K562 (cell line): Measurements from ENCODE around the gene TLNRD1. TPM values are rescaled to one million over a fixed set of nuclear protein-coding genes. Genes with fewer than 3 reads are reported as not detected.

ENCODE experiments used
- ATAC-seq: fragments of 200-7000 bp; cut with Tn5 transposase; 3 replicates; pipeline ENCODE4 v1.9.1; 2020; ENCODE audit warnings: moderate library complexity
- BruUV-seq: library from RNA; stranded (reverse); fragments of 400-500 nt; replicated peaks from 2 replicates; lab custom pipeline; 2021; lab: Mats Ljungman, UMichigan
- CTCF ChIA-PET: fragments of 300-600 bp; formaldehyde crosslinking; extraction: SDS; loops from one replicate; lab custom pipeline; 2021; ENCODE audit warnings: low intra/inter-chr PET ratio; lab: Yijun Ruan, JAX
- POLR2A ChIA-PET: fragments of 300-600, 350-650 bp; sonication (Branson Sonifier 250); formaldehyde crosslinking; extraction: SDS; loops from one replicate; lab custom pipeline; 2021; ENCODE audit warnings: antibody characterized with exemption, inconsistent platforms; lab: Yijun Ruan, JAX
- DNase-seq, 4 experiments: peaks; one replicate each; pipeline versions ENCODE4 v3.0.0 to v3.0.0-alpha.2; 2011 to 2018; ENCODE audit warnings: low spot score in 3 of 4, mixed read lengths in 3 of 4; ENCODE audit errors: extremely low read depth in 1 of 4
- FAIRE-seq: peaks from 2 replicates; lab custom pipeline; 2011; peaks lifted over from hg19 to GRCh38; lab: Jason Lieb, UNC
- H2AFZ ChIP-seq: 2 replicates; pipeline ENCODE4 v1.6.0; 2011; ENCODE audit warnings: low read depth, low read length, control low read depth, inconsistent platforms
- H3K27ac ChIP-seq: fragments of 200-600 bp; 3 replicates; pipeline ENCODE4 v1.8.0; 2011; ENCODE audit warnings: low read depth, mild to moderate bottlenecking, control low read depth, inconsistent platforms, low read length, moderate library complexity, mixed read lengths; ENCODE audit errors: extremely low read depth
- H3K27me3 ChIP-seq, 2 experiments: fragments of 300-600 bp in 1 of 2; 2 replicates in 1 of 2; 3 replicates in 1 of 2; pipeline versions ENCODE4 v1.6.0 to v1.8.0; 2011; ENCODE audit warnings: inconsistent platforms in 2 of 2, low read length in 2 of 2, mild to moderate bottlenecking in 1 of 2, mixed read lengths in 1 of 2, moderate library complexity in 1 of 2; ENCODE audit not compliant: control insufficient read depth in 2 of 2, insufficient read depth in 2 of 2
- H3K36me3 ChIP-seq: fragments of 300-600 bp; 3 replicates; pipeline ENCODE4 v1.8.0; 2011; ENCODE audit warnings: mild to moderate bottlenecking, low read length, inconsistent platforms; ENCODE audit not compliant: control insufficient read depth, insufficient read depth
- H3K4me1 ChIP-seq, 2 experiments: fragments of 200-600 bp in 1 of 2; replicated peaks in 1 of 2; 2 replicates in 1 of 2; 3 replicates in 1 of 2; pipeline versions ENCODE4 v1.5.1 to v1.8.0; 2011; ENCODE audit warnings: inconsistent platforms in 2 of 2, low read length in 2 of 2, mild to moderate bottlenecking in 1 of 2, mixed read lengths in 1 of 2, moderate library complexity in 1 of 2; ENCODE audit not compliant: control insufficient read depth in 2 of 2, insufficient read depth in 2 of 2
- H3K4me2 ChIP-seq: 2 replicates; pipeline ENCODE4 v1.6.1; 2011; ENCODE audit warnings: low read length, control low read depth, inconsistent platforms, mixed read lengths; ENCODE audit not compliant: insufficient read depth
- H3K4me3 ChIP-seq: fragments of 200-600 bp; sonication (generic), shearing (Covaris generic); 2 replicates; pipeline ENCODE4 v1.5.1; 2016; ENCODE audit warnings: control low read depth, inconsistent platforms
- H3K79me2 ChIP-seq: fragments of 200-600 bp; 3 replicates; pipeline ENCODE4 v1.8.0; 2011; ENCODE audit warnings: low read length, inconsistent platforms; ENCODE audit not compliant: control insufficient read depth, insufficient read depth
- H3K9ac ChIP-seq, 2 experiments: 2 replicates each; pipeline versions ENCODE4 v1.6.0 to v1.6.1; 2011; ENCODE audit warnings: low read depth in 2 of 2, low read length in 2 of 2, control low read depth in 1 of 2, inconsistent platforms in 1 of 2, mild to moderate bottlenecking in 1 of 2, mixed read lengths in 1 of 2; ENCODE audit not compliant: insufficient read depth in 1 of 2
- H3K9me1 ChIP-seq: one replicate; pipeline ENCODE4 v1.6.0; 2011; ENCODE audit warnings: inconsistent platforms, mild to moderate bottlenecking, low read length, moderate library complexity; ENCODE audit not compliant: control insufficient read depth, insufficient read depth
- H3K9me3 ChIP-seq: replicated peaks from 2 replicates; pipeline ENCODE4 v1.5.1; 2011; ENCODE audit warnings: low read depth, low read length, inconsistent platforms; ENCODE audit not compliant: control insufficient read depth, insufficient read depth
- H4K20me1 ChIP-seq: replicated peaks from 2 replicates; pipeline ENCODE4 v1.6.1; 2011; ENCODE audit warnings: low read length, inconsistent platforms, mixed read lengths; ENCODE audit not compliant: control insufficient read depth, insufficient read depth
- ARID1B ChIP-seq: fragments of 450-650 bp; IDR thresholded peaks from 2 replicates; pipeline ENCODE4 v1.6.1; 2016; ENCODE audit warnings: antibody characterized with exemption, mild to moderate bottlenecking, inconsistent platforms
- BCOR ChIP-seq: fragments of 450-650 bp; IDR thresholded peaks from 2 replicates; pipeline ENCODE4 v1.6.1; 2016
- CBFA2T3 ChIP-seq: fragments of 450-650 bp; IDR thresholded peaks from 2 replicates; pipeline ENCODE4 v1.6.1; 2017
- KDM1A ChIP-seq, 2 experiments: fragments of 450-650 bp; IDR thresholded peaks; 2 replicates each; pipeline ENCODE4 v1.6.1; 2016; ENCODE audit warnings: mild to moderate bottlenecking in 2 of 2
- KHSRP ChIP-seq: fragments of 450-650 bp; IDR thresholded peaks from 2 replicates; pipeline ENCODE4 v1.6.1; 2017
- RBM25 ChIP-seq: fragments of 200-400 bp; formaldehyde crosslinking; IDR thresholded peaks from 2 replicates; pipeline ENCODE4 v1.6.1; 2018; ENCODE audit warnings: low read length, low read depth, moderate library complexity; ENCODE audit not compliant: severe bottlenecking
- SMARCA5 ChIP-seq: fragments of 450-650 bp; IDR thresholded peaks from 2 replicates; pipeline ENCODE4 v1.6.1; 2016
- ZNF175 ChIP-seq: fragments of 200-800 bp; sonication (Bioruptor generic); IDR thresholded peaks from 2 replicates; pipeline ENCODE4 v1.6.1; 2016; ENCODE audit warnings: low read depth, mild to moderate bottlenecking, missing genetic modification characterization, missing compliant biosample characterization
- WGBS: fragments of 100-300 bp; shearing (Covaris generic); methylation state at CpG from one replicate; pipeline ENCODE4 v1.1.6; 2016; ENCODE audit warnings: low coverage, mixed read lengths; ENCODE audit not compliant: insufficient coverage; ENCODE audit errors: missing lambda C conversion rate; 5-methylcytosine and 5-hydroxymethylcytosine counted together
- in situ Hi-C: fragments of 300-500 bp; cut with MboI; formaldehyde crosslinking; loops from 4 replicates; pipeline ENCODE4 v1.15.0; 2018; ENCODE audit warnings: inconsistent platforms, mixed read lengths
- intact Hi-C: fragments of 100-400 bp; cut with micrococcal nuclease; formaldehyde crosslinking; loops from 2 replicates; pipeline ENCODE4 v1.14.2; 2022
- polyA plus RNA-seq, 8 experiments: library from polyadenylated mRNA; depleted of rRNA in 4 of 8; stranded (reverse) in 5 of 8; unstranded in 3 of 8; fragments of >200 nt; fragmentation: Nextera tagmentation in 2 of 8; fragmentation: Illumina TruSeq in 1 of 8; extraction: Ambion mirVana in 2 of 8; extraction: Trizol in 1 of 8; gene quantifications; 2 replicates each; pipeline versions ENCODE4 v1.2.1 to v1.2.3, GENCODE V29; 2011 to 2014; ENCODE audit warnings: inconsistent platforms in 1 of 8, missing spikeins in 1 of 8
- total RNA-seq, 7 experiments: library from RNA; depleted of rRNA in 6 of 7; stranded (reverse); fragments of >200 nt in 6 of 7; fragmentation: Illumina TruSeq in 2 of 7; extraction: Trizol in 2 of 7; gene quantifications; 2 replicates each; pipeline versions ENCODE4 v1.2.1 to v1.2.3, GENCODE V29; 2011 to 2021; ENCODE audit warnings: low replicate concordance in 1 of 7
- TF ChIP-seq, protein P1 (sequence below): fragments of 450-650 bp; IDR thresholded peaks from 2 replicates; pipeline ENCODE4 v1.6.1; 2018; ENCODE audit not compliant: partially characterized antibody

TLNRD1 gene
- total and polyA plus RNA-seq, 9 of the 15 experiments (the other 6 are each of a cell fraction or from before 2014, with no cell fraction given), result 1.1 to 33.1 (median 5.7) TPM

- in situ Hi-C loops, result no loop called here
- no peak overlapping the region for H3K4me3 ChIP-seq
- FAIRE-seq, result peak; percentile 57
Observed at GRCh38 chr15:81050259-81050658, 49.5 kb downstream of the TLNRD1 start.

GRCh38 chr15:81050805-81051204 is 50.1 kb downstream of the TLNRD1 start:
- H3K9me3 ChIP-seq, result no peaks in the 10 kb centered on the region
- WGBS, result 58% methylated on average over 4 of the region's 4 CpGs
- H3K4me3 ChIP-seq, result no peak overlapping the region
- no peaks in the 10 kb centered on the region for H4K20me1 ChIP-seq
- ATAC-seq, result no peak
- H3K27me3 ChIP-seq, result no peaks in the 10 kb centered on the region
- in situ Hi-C loops, result no loop called here
- H3K79me2 ChIP-seq, result no peaks in the 10 kb centered on the region
- no peaks in the 10 kb centered on the region for H3K9me1 ChIP-seq
- DNase-seq, result no peak
- POLR2A ChIA-PET, result interaction anchor here (0.7 kb wide), 1 partner anchor 14 kb away, joined by 3 read pairs; no protein-coding TSS in a partner anchor
- no peak overlapping the region for H3K4me2 ChIP-seq
- TF ChIP-seq, protein P1, sequence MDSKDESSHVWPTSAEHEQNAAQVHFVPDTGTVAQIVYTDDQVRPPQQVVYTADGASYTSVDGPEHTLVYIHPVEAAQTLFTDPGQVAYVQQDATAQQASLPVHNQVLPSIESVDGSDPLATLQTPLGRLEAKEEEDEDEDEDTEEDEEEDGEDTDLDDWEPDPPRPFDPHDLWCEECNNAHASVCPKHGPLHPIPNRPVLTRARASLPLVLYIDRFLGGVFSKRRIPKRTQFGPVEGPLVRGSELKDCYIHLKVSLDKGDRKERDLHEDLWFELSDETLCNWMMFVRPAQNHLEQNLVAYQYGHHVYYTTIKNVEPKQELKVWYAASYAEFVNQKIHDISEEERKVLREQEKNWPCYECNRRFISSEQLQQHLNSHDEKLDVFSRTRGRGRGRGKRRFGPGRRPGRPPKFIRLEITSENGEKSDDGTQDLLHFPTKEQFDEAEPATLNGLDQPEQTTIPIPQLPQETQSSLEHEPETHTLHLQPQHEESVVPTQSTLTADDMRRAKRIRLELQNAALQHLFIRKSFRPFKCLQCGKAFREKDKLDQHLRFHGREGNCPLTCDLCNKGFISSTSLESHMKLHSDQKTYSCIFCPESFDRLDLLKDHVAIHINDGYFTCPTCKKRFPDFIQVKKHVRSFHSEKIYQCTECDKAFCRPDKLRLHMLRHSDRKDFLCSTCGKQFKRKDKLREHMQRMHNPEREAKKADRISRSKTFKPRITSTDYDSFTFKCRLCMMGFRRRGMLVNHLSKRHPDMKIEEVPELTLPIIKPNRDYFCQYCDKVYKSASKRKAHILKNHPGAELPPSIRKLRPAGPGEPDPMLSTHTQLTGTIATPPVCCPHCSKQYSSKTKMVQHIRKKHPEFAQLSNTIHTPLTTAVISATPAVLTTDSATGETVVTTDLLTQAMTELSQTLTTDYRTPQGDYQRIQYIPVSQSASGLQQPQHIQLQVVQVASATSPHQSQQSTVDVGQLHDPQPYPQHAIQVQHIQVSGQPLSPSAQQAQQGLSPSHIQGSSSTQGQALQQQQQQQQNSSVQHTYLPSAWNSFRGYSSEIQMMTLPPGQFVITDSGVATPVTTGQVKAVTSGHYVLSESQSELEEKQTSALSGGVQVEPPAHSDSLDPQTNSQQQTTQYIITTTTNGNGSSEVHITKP, result peak; percentile 26
- TF ChIP-seq ZNF175 (CRISPR knock-in tag) (no peak), KHSRP (no peak)
- TF ChIP-seq, all 486 proteins: peak for 1
- no peak overlapping the region for H3K27ac ChIP-seq
- no peaks in the 10 kb centered on the region; a peak in 2 of 5 replicates for H3K4me1 ChIP-seq
- intact Hi-C loops, result no loop called here
- FAIRE-seq, result no peak
- BruUV-seq, result no TSS peak
- CTCF ChIA-PET, result no interaction called here
- H3K36me3 ChIP-seq, result no peaks in the 10 kb centered on the region
- peak overlapping the region; percentile 5; the same call in 1 of the 2 replicates for H2AFZ ChIP-seq
- H3K9ac ChIP-seq, result no peak overlapping the region

More at GRCh38 chr15:81050259-81050658, 49.5 kb downstream of the TLNRD1 start:
- BruUV-seq, result no TSS peak
- TF ChIP-seq RBM25 (peak; percentile 63), SMARCA5 (peak; percentile 51; the same call in 1 of the 2 replicates), BCOR (peak; percentile 86), KDM1A (IDR thresholded peaks at IDR 0.05) (0 out of 4 replicates have a peak, but pooled peaks have one; percentile 29 to 41), ARID1B (no peak), CBFA2T3 (no peak)
- intact Hi-C loops, result no loop called here
- no peaks in the 10 kb centered on the region; a peak in 2 of 5 replicates for H3K4me1 ChIP-seq
- no peak overlapping the region for H3K9ac ChIP-seq
- no peak overlapping the region for H3K4me2 ChIP-seq
- no peak overlapping the region for H3K27ac ChIP-seq
- POLR2A ChIA-PET, result interaction anchor here (0.6 kb wide), 1 partner anchor 10 kb away, joined by 3 read pairs; no protein-coding TSS in a partner anchor
- no peaks in the 10 kb centered on the region for H3K9me1 ChIP-seq
- no peaks in the 10 kb centered on the region for H4K20me1 ChIP-seq
- H3K36me3 ChIP-seq, result no peaks in the 10 kb centered on the region
- CTCF ChIA-PET, result no interaction called here
- H3K79me2 ChIP-seq, result no peaks in the 10 kb centered on the region
- DNase-seq (no peak), ATAC-seq (peak; percentile 53)
- H2AFZ ChIP-seq, result no peak overlapping the region
- no peaks in the 10 kb centered on the region for H3K9me3 ChIP-seq
- no peaks in the 10 kb centered on the region for H3K27me3 ChIP-seq
